HepG2 (cell line): ENCODE results near the gene GCM1. TPM values are rescaled to one million over a fixed set of nuclear protein-coding genes. Genes with fewer than 3 reads are reported as not detected.

Experiments
- CAMTA2 ChIP-seq: sonication (generic); formaldehyde crosslinking; IDR thresholded peaks from 2 replicates; pipeline ENCODE4 v1.4.0; 2020; ENCODE audit warnings: mild to moderate bottlenecking, missing genetic modification reagents, borderline replicate concordance
- CBFB ChIP-seq: sonication (generic); formaldehyde crosslinking; IDR thresholded peaks from 2 replicates; pipeline ENCODE4 v1.4.0; 2020; ENCODE audit warnings: missing genetic modification reagents
- EP300 ChIP-seq, 3 experiments: sonication (generic) in 1 of 3; formaldehyde crosslinking in 1 of 3; IDR thresholded peaks; 2 replicates each; pipeline versions ENCODE4 v1.5.1 to v1.6.1; 2011 to 2020; ENCODE audit warnings: low read depth in 2 of 3, low read length in 2 of 3, borderline replicate concordance in 1 of 3, improper control_type of control experiment in 1 of 3, mild to moderate bottlenecking in 1 of 3, missing genetic modification reagents in 1 of 3, moderate library complexity in 1 of 3
- FUBP1 ChIP-seq: sonication (generic); formaldehyde crosslinking; IDR thresholded peaks from 2 replicates; pipeline ENCODE4 v1.5.1; 2020; ENCODE audit warnings: missing genetic modification reagents, mild to moderate bottlenecking, borderline replicate concordance
- KLF12 ChIP-seq: sonication (generic); formaldehyde crosslinking; IDR thresholded peaks from 2 replicates; pipeline ENCODE4 v1.4.0; 2020; ENCODE audit warnings: missing genetic modification reagents, borderline replicate concordance
- MLX ChIP-seq: IDR thresholded peaks from 2 replicates; pipeline ENCODE4 v1.6.1; 2016
- MXD3 ChIP-seq: IDR thresholded peaks from 2 replicates; pipeline ENCODE4 v1.6.1; 2016; ENCODE audit warnings: mild to moderate bottlenecking, missing biosample characterization, missing genetic modification reagents
- PAXIP1 ChIP-seq: sonication (generic); formaldehyde crosslinking; conservative IDR thresholded peaks from 2 replicates; pipeline ENCODE4 v1.4.0; 2020; ENCODE audit warnings: mild to moderate bottlenecking, missing genetic modification reagents, moderate library complexity
- PHF5A ChIP-seq: IDR thresholded peaks from one replicate; pipeline ENCODE4 v1.6.1; 2018; ENCODE audit warnings: low read depth, missing genetic modification reagents; ENCODE audit not compliant: unreplicated experiment
- TBX3 ChIP-seq: fragments of 450-650 bp; IDR thresholded peaks from 2 replicates; pipeline ENCODE4 v1.6.1; 2017; ENCODE audit warnings: antibody characterized with exemption, mild to moderate bottlenecking, inconsistent platforms, borderline replicate concordance
- U2AF2 ChIP-seq: fragments of 200-400 bp; formaldehyde crosslinking; IDR thresholded peaks from 2 replicates; pipeline ENCODE4 v1.6.1; 2017; ENCODE audit warnings: low read depth, mild to moderate bottlenecking, low read length
- ZBTB25 ChIP-seq: IDR thresholded peaks from 2 replicates; pipeline ENCODE4 v1.6.1; 2018; ENCODE audit warnings: missing genetic modification reagents
- ZFAT ChIP-seq: sonication (generic); formaldehyde crosslinking; conservative IDR thresholded peaks from 2 replicates; pipeline ENCODE4 v1.8.1; 2023; ENCODE audit warnings: missing genetic modification reagents, inconsistent platforms
- ZNF282 ChIP-seq: fragments of 450-650 bp; IDR thresholded peaks from 2 replicates; pipeline ENCODE4 v1.6.1; 2018; ENCODE audit not compliant: partially characterized antibody
- ZNF691 ChIP-seq: sonication (generic); formaldehyde crosslinking; IDR thresholded peaks from 2 replicates; pipeline ENCODE4 v1.4.0; 2020; ENCODE audit warnings: missing genetic modification reagents, low read depth, mild to moderate bottlenecking, borderline replicate concordance
- ZNF709 ChIP-seq: sonication (generic); formaldehyde crosslinking; IDR thresholded peaks from 2 replicates; pipeline ENCODE4 v1.5.0; 2020; ENCODE audit warnings: mild to moderate bottlenecking, missing genetic modification reagents
- polyA plus RNA-seq, 8 experiments: library from polyadenylated mRNA; depleted of rRNA in 3 of 8; stranded (reverse) in 7 of 8; unstranded in 1 of 8; fragments of >200 nt; fragmentation: Illumina TruSeq in 4 of 8; extraction: Trizol in 4 of 8; gene quantifications; 2 replicates each; pipeline versions ENCODE4 v1.2.1 to v1.2.3, GENCODE V29; 2011 to 2016; ENCODE audit warnings: low read depth in 4 of 8, missing spikeins in 1 of 8, mixed read lengths in 1 of 8; ENCODE audit not compliant: insufficient read depth in 1 of 8
- total RNA-seq, 5 experiments: library from RNA; depleted of rRNA; stranded (reverse); fragments of >200 nt; fragmentation: Illumina TruSeq; extraction: Trizol; gene quantifications; 2 replicates each; pipeline ENCODE4 v1.2.3, GENCODE V29; 2016; ENCODE audit warnings: low read depth in 1 of 5
- TF ChIP-seq, protein P1 (sequence below): sonication (generic); formaldehyde crosslinking; IDR thresholded peaks from 2 replicates; pipeline ENCODE4 v1.4.0; 2020; ENCODE audit warnings: missing genetic modification reagents
- TF ChIP-seq, protein P2 (sequence below): sonication (generic); formaldehyde crosslinking; IDR thresholded peaks from 2 replicates; pipeline ENCODE4 v1.4.0; 2020; ENCODE audit warnings: missing genetic modification reagents

The GCM1 gene
- total and polyA plus RNA-seq, 2 of the 13 experiments (the other 11 are each of a cell fraction or from before 2014, with no cell fraction given) = 0.04 to 0.13 TPM

GRCh38 chr6:53112404-53112803, 36.2 kb downstream of the GCM1 start (continued):
- TF ChIP-seq FUBP1 (CRISPR knock-in tag) = no peak
- TF ChIP-seq PHF5A (CRISPR knock-in tag) = no peak
- TF ChIP-seq ZNF709 (CRISPR knock-in tag) = no peak
- TF ChIP-seq ZNF691 = no peak
- TF ChIP-seq U2AF2 = no peak
- no peak for TF ChIP-seq MLX
- TF ChIP-seq ZBTB25 (CRISPR knock-in tag) = no peak
- TF ChIP-seq, protein P1, sequence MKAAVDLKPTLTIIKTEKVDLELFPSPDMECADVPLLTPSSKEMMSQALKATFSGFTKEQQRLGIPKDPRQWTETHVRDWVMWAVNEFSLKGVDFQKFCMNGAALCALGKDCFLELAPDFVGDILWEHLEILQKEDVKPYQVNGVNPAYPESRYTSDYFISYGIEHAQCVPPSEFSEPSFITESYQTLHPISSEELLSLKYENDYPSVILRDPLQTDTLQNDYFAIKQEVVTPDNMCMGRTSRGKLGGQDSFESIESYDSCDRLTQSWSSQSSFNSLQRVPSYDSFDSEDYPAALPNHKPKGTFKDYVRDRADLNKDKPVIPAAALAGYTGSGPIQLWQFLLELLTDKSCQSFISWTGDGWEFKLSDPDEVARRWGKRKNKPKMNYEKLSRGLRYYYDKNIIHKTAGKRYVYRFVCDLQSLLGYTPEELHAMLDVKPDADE = no peak
- TF ChIP-seq, protein P2, sequence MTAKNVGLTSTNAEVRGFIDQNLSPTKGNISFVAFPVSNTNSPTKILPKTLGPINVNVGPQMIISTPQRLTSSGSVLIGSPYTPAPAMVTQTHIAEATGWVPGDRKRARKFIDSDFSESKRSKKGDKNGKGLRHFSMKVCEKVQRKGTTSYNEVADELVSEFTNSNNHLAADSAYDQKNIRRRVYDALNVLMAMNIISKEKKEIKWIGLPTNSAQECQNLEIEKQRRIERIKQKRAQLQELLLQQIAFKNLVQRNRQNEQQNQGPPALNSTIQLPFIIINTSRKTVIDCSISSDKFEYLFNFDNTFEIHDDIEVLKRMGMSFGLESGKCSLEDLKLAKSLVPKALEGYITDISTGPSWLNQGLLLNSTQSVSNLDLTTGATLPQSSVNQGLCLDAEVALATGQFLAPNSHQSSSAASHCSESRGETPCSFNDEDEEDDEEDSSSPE = no peak
- TF ChIP-seq EP300 (IDR thresholded peaks at IDR 0.05; ENCODE audit: low read depth in 2 of 2, low read length in 2 of 2) = peak in 1 of 2 experiments; percentile 84; a peak in 2 of 4 replicates
- TF ChIP-seq EP300 (CRISPR knock-in tag; IDR thresholded peaks at IDR 0.05; ENCODE audit: borderline replicate concordance) = peak; percentile 70; the same call in 1 of the 2 replicates
- no peak for TF ChIP-seq ZFAT (CRISPR knock-in tag)
- no peak for TF ChIP-seq KLF12
- TF ChIP-seq TBX3 = 0 out of 2 replicates have a peak, but pooled peaks have one; percentile 26
- TF ChIP-seq PAXIP1 (CRISPR knock-in tag) = peak; percentile 35; the same call in 1 of the 2 replicates
- no peak for TF ChIP-seq CAMTA2 (CRISPR knock-in tag)
- 0 out of 2 replicates have a peak, but pooled peaks have one; percentile 30 for TF ChIP-seq CBFB (CRISPR knock-in tag)
- no peak for TF ChIP-seq MXD3 (CRISPR knock-in tag)
- no peak for TF ChIP-seq ZNF282
